H9 (cell line): Measurements from ENCODE around the gene TMEM117. TPM values are rescaled to one million over a fixed set of nuclear protein-coding genes. Genes with fewer than 3 reads are reported as not detected.

ENCODE experiments used
- DNase-seq: peaks from one replicate; pipeline ENCODE4 v3.0.0-alpha.2; 2017
- H2AFZ ChIP-seq: one replicate; pipeline ENCODE4 v1.6.1; 2013; ENCODE audit warnings: mild to moderate bottlenecking, low read length, control low read depth, moderate library complexity
- H2AK5ac ChIP-seq: 2 replicates; pipeline ENCODE4 v1.6.1; 2013; ENCODE audit warnings: low read length, control low read depth, mixed read lengths; ENCODE audit not compliant: insufficient read length
- H2BK120ac ChIP-seq: one replicate; pipeline ENCODE4 v1.6.1; 2013; ENCODE audit warnings: low read depth, mild to moderate bottlenecking, low read length, control low read depth, inconsistent platforms; ENCODE audit not compliant: poor library complexity, severe bottlenecking
- H2BK12ac ChIP-seq: 2 replicates; pipeline ENCODE4 v1.6.1; 2013; ENCODE audit warnings: low read length, control low read depth, mixed read lengths, low read depth; ENCODE audit not compliant: insufficient read length
- H2BK15ac ChIP-seq: 2 replicates; pipeline ENCODE4 v1.6.1; 2013; ENCODE audit warnings: low read depth, low read length, control low read depth
- H2BK20ac ChIP-seq: one replicate; pipeline ENCODE4 v1.6.1; 2013; ENCODE audit warnings: low read depth, mild to moderate bottlenecking, low read length, control low read depth, inconsistent platforms; ENCODE audit not compliant: poor library complexity, severe bottlenecking
- H2BK5ac ChIP-seq: 2 replicates; pipeline ENCODE4 v1.6.1; 2013; ENCODE audit warnings: low read length, control low read depth, mixed read lengths; ENCODE audit not compliant: insufficient read length
- H3K14ac ChIP-seq: 2 replicates; pipeline ENCODE4 v1.6.1; 2013; ENCODE audit warnings: low read length, control low read depth; ENCODE audit not compliant: insufficient read depth
- H3K18ac ChIP-seq: 2 replicates; pipeline ENCODE4 v1.6.1; 2013; ENCODE audit warnings: low read depth, mild to moderate bottlenecking, mixed read lengths, low read length, control low read depth; ENCODE audit not compliant: insufficient read length
- H3K23ac ChIP-seq: 2 replicates; pipeline ENCODE4 v1.6.1; 2013; ENCODE audit warnings: low read length, control low read depth, mixed read lengths, low read depth; ENCODE audit not compliant: insufficient read length
- H3K23me2 ChIP-seq: 2 replicates; pipeline ENCODE4 v1.6.1; 2013; ENCODE audit warnings: low read depth, mild to moderate bottlenecking, mixed read lengths, low read length, control low read depth; ENCODE audit not compliant: insufficient read length, poor library complexity, severe bottlenecking
- H3K27ac ChIP-seq: 2 replicates; pipeline ENCODE4 v1.5.1; 2013; ENCODE audit warnings: low read length, control low read depth, mixed read lengths, low read depth; ENCODE audit not compliant: insufficient read length
- H3K27me3 ChIP-seq: 2 replicates; pipeline ENCODE4 v1.6.1; 2013; ENCODE audit warnings: low read length, control low read depth, inconsistent platforms; ENCODE audit not compliant: insufficient read depth
- H3K4ac ChIP-seq: 2 replicates; pipeline ENCODE4 v1.6.1; 2013; ENCODE audit warnings: low read depth, mild to moderate bottlenecking, control low read depth, inconsistent platforms, low read length, moderate library complexity
- H3K4me1 ChIP-seq: 2 replicates; pipeline ENCODE4 v1.6.1; 2013; ENCODE audit warnings: low read length, control low read depth, inconsistent platforms; ENCODE audit not compliant: insufficient read depth
- H3K4me2 ChIP-seq: 2 replicates; pipeline ENCODE4 v1.6.1; 2013; ENCODE audit warnings: low read length, control low read depth, mixed read lengths; ENCODE audit not compliant: insufficient read length, insufficient read depth
- H3K56ac ChIP-seq: 2 replicates; pipeline ENCODE4 v1.6.1; 2013; ENCODE audit warnings: low read depth, mild to moderate bottlenecking, mixed read lengths, low read length, control low read depth; ENCODE audit not compliant: insufficient read length
- H3K79me1 ChIP-seq: 2 replicates; pipeline ENCODE4 v1.6.1; 2013; ENCODE audit warnings: low read depth, mild to moderate bottlenecking, moderate library complexity, low read length, control low read depth, inconsistent platforms; ENCODE audit not compliant: insufficient read depth, poor library complexity, severe bottlenecking
- H3K79me2 ChIP-seq: 2 replicates; pipeline ENCODE4 v1.6.1; 2013; ENCODE audit warnings: low read length, control low read depth, inconsistent platforms; ENCODE audit not compliant: insufficient read depth
- H3K9ac ChIP-seq: 2 replicates; pipeline ENCODE4 v1.6.1; 2013; ENCODE audit warnings: low read length, control low read depth, mixed read lengths; ENCODE audit not compliant: insufficient read length; ENCODE audit errors: extremely low read depth
- H3K9me3 ChIP-seq: one replicate; pipeline ENCODE4 v1.6.1; 2013; ENCODE audit warnings: low read depth, low read length, inconsistent platforms; ENCODE audit not compliant: control insufficient read depth
- H3T11ph ChIP-seq: one replicate; pipeline ENCODE4 v1.6.1; 2013; ENCODE audit warnings: mild to moderate bottlenecking, low read length, control low read depth, inconsistent platforms
- H4K20me1 ChIP-seq: one replicate; pipeline ENCODE4 v1.6.1; 2013; ENCODE audit not compliant: control insufficient read depth, insufficient read length, insufficient read depth
- H4K5ac ChIP-seq: 2 replicates; pipeline ENCODE4 v1.6.1; 2013; ENCODE audit warnings: low read depth, mild to moderate bottlenecking, mixed read lengths, low read length, control low read depth; ENCODE audit not compliant: insufficient read length
- H4K8ac ChIP-seq: replicated peaks from 2 replicates; pipeline ENCODE4 v1.6.1; 2013; ENCODE audit warnings: low read length, control low read depth, mixed read lengths, low read depth; ENCODE audit not compliant: insufficient read length
- H4K91ac ChIP-seq: 2 replicates; pipeline ENCODE4 v1.6.1; 2013; ENCODE audit warnings: low read depth, mild to moderate bottlenecking, moderate library complexity, mixed read lengths, low read length, control low read depth; ENCODE audit not compliant: insufficient read length
- H3K27ac Mint-ChIP-seq, 3 experiments: 2 replicates in 2 of 3; 3 replicates in 1 of 3; pipeline ENCODE4 v1.8.0; 2020 to 2021; ENCODE audit warnings: mixed read lengths in 3 of 3, mild to moderate bottlenecking in 1 of 3, moderate library complexity in 1 of 3
- H3K27me3 Mint-ChIP-seq: 2 replicates; pipeline ENCODE4 v1.8.0; 2021; ENCODE audit warnings: low read depth, mild to moderate bottlenecking, moderate library complexity, mixed read lengths
- H3K36me3 Mint-ChIP-seq, 3 experiments: 2 replicates in 2 of 3; 3 replicates in 1 of 3; pipeline ENCODE4 v1.8.0; 2020 to 2021; ENCODE audit warnings: low read depth in 3 of 3, mixed read lengths in 3 of 3; ENCODE audit not compliant: insufficient read depth in 1 of 3
- H3K4me1 Mint-ChIP-seq, 2 experiments: 2 replicates each; pipeline ENCODE4 v1.8.0; 2020; ENCODE audit warnings: mixed read lengths in 2 of 2
- H3K4me3 Mint-ChIP-seq, 2 experiments: 2 replicates in 1 of 2; 3 replicates in 1 of 2; pipeline ENCODE4 v1.8.0; 2020 to 2021; ENCODE audit warnings: mild to moderate bottlenecking in 2 of 2, mixed read lengths in 2 of 2, moderate library complexity in 1 of 2
- H3K9me3 Mint-ChIP-seq, 2 experiments: 2 replicates in 1 of 2; 3 replicates in 1 of 2; pipeline ENCODE4 v1.8.0; 2020; ENCODE audit warnings: mild to moderate bottlenecking in 2 of 2, mixed read lengths in 2 of 2, moderate library complexity in 1 of 2
- WGBS: extraction: QIAGEN DNeasy Blood & Tissue Kit; methylation state at CpG from one replicate; pipeline ENCODE4 v1.1.7; 2013; ENCODE audit warnings: missing lambda C conversion rate, low lambda C conversion rate, mixed read lengths; ENCODE audit not compliant: insufficient read length; ENCODE audit errors: extremely low coverage; 5-methylcytosine and 5-hydroxymethylcytosine counted together
- total RNA-seq: library from RNA; stranded (reverse); gene quantifications from 2 replicates; pipeline ENCODE4 v1.2.1, GENCODE V29; 2021
- TF ChIP-seq, protein P1 (sequence below): fragments of 200-600 bp; sonication (generic); conservative IDR thresholded peaks from 3 replicates; pipeline ENCODE4 v1.8.0; 2021; ENCODE audit warnings: antibody characterized with exemption, mild to moderate bottlenecking

The TMEM117 gene
- total RNA-seq, 1 experiment from 2014 or later = 1.7 TPM

DNA sequence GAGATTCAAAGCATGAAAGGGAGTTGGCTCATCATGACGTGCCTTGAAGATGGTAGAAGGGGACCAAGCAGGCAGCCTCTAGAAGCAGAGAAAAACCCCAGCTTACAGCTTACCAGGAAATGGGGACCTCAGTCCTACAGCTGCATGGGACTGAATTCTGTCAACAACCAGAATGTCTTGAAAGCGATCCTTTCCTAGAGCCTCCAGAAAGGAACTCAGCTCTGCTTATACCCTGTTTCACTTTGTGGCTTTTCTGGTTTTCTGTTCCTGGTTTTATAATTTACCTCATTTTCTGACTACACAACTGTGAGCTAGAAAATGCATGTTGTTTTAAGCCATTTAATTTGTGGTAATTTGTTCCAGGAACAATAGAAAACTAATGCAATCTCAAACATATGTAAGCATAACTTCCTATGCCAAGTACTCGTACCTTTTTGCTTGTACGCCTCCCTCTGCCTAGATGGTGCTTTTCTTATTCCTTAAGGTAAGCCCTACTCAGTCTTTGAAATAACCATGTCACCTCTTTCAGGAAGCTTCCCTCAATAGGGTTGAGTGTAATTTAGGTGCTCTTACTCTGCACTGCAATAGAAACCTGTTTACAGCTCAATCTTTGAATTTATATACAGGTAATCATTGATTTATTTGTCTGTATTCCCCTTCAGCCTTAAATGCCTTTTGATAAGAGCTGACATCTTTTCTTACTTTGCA, 348.8 kb downstream of the TMEM117 start:
- H2BK120ac ChIP-seq = no peak overlapping the region
- no peaks in the 10 kb centered on the region for H3K9me3 ChIP-seq
- H2BK20ac ChIP-seq = no peak overlapping the region
- TF ChIP-seq, protein P1, sequence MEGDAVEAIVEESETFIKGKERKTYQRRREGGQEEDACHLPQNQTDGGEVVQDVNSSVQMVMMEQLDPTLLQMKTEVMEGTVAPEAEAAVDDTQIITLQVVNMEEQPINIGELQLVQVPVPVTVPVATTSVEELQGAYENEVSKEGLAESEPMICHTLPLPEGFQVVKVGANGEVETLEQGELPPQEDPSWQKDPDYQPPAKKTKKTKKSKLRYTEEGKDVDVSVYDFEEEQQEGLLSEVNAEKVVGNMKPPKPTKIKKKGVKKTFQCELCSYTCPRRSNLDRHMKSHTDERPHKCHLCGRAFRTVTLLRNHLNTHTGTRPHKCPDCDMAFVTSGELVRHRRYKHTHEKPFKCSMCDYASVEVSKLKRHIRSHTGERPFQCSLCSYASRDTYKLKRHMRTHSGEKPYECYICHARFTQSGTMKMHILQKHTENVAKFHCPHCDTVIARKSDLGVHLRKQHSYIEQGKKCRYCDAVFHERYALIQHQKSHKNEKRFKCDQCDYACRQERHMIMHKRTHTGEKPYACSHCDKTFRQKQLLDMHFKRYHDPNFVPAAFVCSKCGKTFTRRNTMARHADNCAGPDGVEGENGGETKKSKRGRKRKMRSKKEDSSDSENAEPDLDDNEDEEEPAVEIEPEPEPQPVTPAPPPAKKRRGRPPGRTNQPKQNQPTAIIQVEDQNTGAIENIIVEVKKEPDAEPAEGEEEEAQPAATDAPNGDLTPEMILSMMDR = no peak
- H3K56ac ChIP-seq = no peak overlapping the region
- H4K91ac ChIP-seq = no peak overlapping the region
- whole genome bisulfite sequencing = no CpG with 5 or more reads among the region's 4 CpGs
- H3K79me1 ChIP-seq = no peaks in the 10 kb centered on the region
- H4K5ac ChIP-seq = no peak overlapping the region
- H3K4ac ChIP-seq = no peak overlapping the region
- DNase-seq = no peak
- H3K14ac ChIP-seq = no peak overlapping the region
- H3T11ph ChIP-seq = no peak overlapping the region
- H2BK5ac ChIP-seq = no peak overlapping the region
- no peak overlapping the region for H2AK5ac ChIP-seq
- no peaks in the 10 kb centered on the region for H4K20me1 ChIP-seq
- Mint-ChIP-seq H3K9me3 (no peaks in the 10 kb centered on the region), H3K4me1 (no peaks in the 10 kb centered on the region), H3K27ac (peak overlapping the region in 1 of 3 experiments; percentile 49; a peak in 2 of 7 replicates), H3K36me3 (no peaks in the 10 kb centered on the region), H3K4me3 (no peak overlapping the region), H3K27me3 (no peaks in the 10 kb centered on the region)
- no peak overlapping the region for H3K9ac ChIP-seq
- H3K23ac ChIP-seq = no peak overlapping the region
- no peak overlapping the region for H2BK15ac ChIP-seq
- H3K79me2 ChIP-seq = no peaks in the 10 kb centered on the region
- no peak overlapping the region for H2AFZ ChIP-seq
- H3K18ac ChIP-seq = no peak overlapping the region
- no peak overlapping the region for H4K8ac ChIP-seq
- no peaks in the 10 kb centered on the region for H3K23me2 ChIP-seq
- H3K27ac ChIP-seq = no peak overlapping the region
- H3K27me3 ChIP-seq = no peaks in the 10 kb centered on the region
- no peaks in the 10 kb centered on the region for H3K4me1 ChIP-seq
- no peak overlapping the region for H2BK12ac ChIP-seq
- no peak overlapping the region for H3K4me2 ChIP-seq
